ENCODE results near the gene EPS8. TPM values are rescaled to one million over a fixed set of nuclear protein-coding genes. Genes with fewer than 3 reads are reported as not detected.

Gene EPS8
- total RNA-seq, 2 donors from 2014 or later = 4.9 to 6.0 TPM

GRCh38 chr12:15712823-15713660 lies 76.1 kb downstream of the EPS8 start:
- Mint-ChIP-seq H3K36me3 (no peaks in the 10 kb centered on the region), H3K9me3 (no peaks in the 10 kb centered on the region), H3K27ac (no peak overlapping the region)
- DNase-seq (ENCODE audit: low spot score in 2 of 2) (no peak), ATAC-seq (no peak)

- ATAC-seq = no peak
- no peaks in the 10 kb centered on the region for H3K9me3 Mint-ChIP-seq
These were observed 77.0 kb downstream of the EPS8 start for GRCh38 chr12:15712160-15712559.

GRCh38 chr12:15710860-15711510 lies 78.2 kb downstream of the EPS8 start:
- no peaks in the 10 kb centered on the region for H3K9me3 Mint-ChIP-seq
- ATAC-seq (no peak), DNase-seq (ENCODE audit: low spot score in 2 of 2) (no peak)
- no peak overlapping the region for H3K27ac Mint-ChIP-seq
- H3K36me3 Mint-ChIP-seq = no peaks in the 10 kb centered on the region

More at GRCh38 chr12:15712160-15712559, 77.0 kb downstream of the EPS8 start:
- H3K36me3 Mint-ChIP-seq = no peaks in the 10 kb centered on the region
- no peak overlapping the region for H3K27ac Mint-ChIP-seq
- no peak for DNase-seq (ENCODE audit: low spot score in 2 of 2)

GRCh38 chr12:15709551-15709950 lies 79.6 kb downstream of the EPS8 start:
- Mint-ChIP-seq H3K36me3 (no peaks in the 10 kb centered on the region), H3K27ac (no peak overlapping the region), H3K9me3 (no peaks in the 10 kb centered on the region)
- ATAC-seq (no peak), DNase-seq (ENCODE audit: low spot score in 2 of 2) (no peak)

- Mint-ChIP-seq H3K27ac (no peak overlapping the region), H3K9me3 (no peaks in the 10 kb centered on the region), H3K36me3 (no peaks in the 10 kb centered on the region)
- ATAC-seq = peak in 1 of 2 donors; percentile 55
- no peak for DNase-seq (ENCODE audit: low spot score in 2 of 2)
These were observed 80.7 kb downstream of the EPS8 start for GRCh38 chr12:15708396-15709076.

- Mint-ChIP-seq H3K9me3 (no peaks in the 10 kb centered on the region), H3K27ac (no peak overlapping the region), H3K36me3 (no peaks in the 10 kb centered on the region)
- DNase-seq (ENCODE audit: low spot score in 2 of 2) (no peak), ATAC-seq (peak in 1 of 2 donors; percentile 24)
These were observed 81.5 kb downstream of the EPS8 start for GRCh38 chr12:15707516-15708199.

- ATAC-seq = no peak
- no peak for DNase-seq (ENCODE audit: low spot score in 2 of 2)
- no peaks in the 10 kb centered on the region for H3K9me3 Mint-ChIP-seq
- H3K27ac Mint-ChIP-seq = no peak overlapping the region
- H3K36me3 Mint-ChIP-seq = no peaks in the 10 kb centered on the region
These were observed 83.0 kb downstream of the EPS8 start for GRCh38 chr12:15706010-15706676.

GRCh38 chr12:15705606-15706005 lies 83.6 kb downstream of the EPS8 start:
- no peaks in the 10 kb centered on the region for H3K9me3 Mint-ChIP-seq
- no peak overlapping the region for H3K27ac Mint-ChIP-seq
- no peaks in the 10 kb centered on the region for H3K36me3 Mint-ChIP-seq
- DNase-seq (ENCODE audit: low spot score in 2 of 2) = no peak
- no peak for ATAC-seq

GRCh38 chr12:15702276-15702675 lies 86.9 kb downstream of the EPS8 start:
- Mint-ChIP-seq H3K27ac (no peak overlapping the region), H3K36me3 (peaks cover 0 to 6% of the 10 kb centered on the region in 2 donors), H3K9me3 (no peaks in the 10 kb centered on the region)
- no peak for ATAC-seq
- no peak for DNase-seq (ENCODE audit: low spot score in 2 of 2)

GRCh38 chr12:15701631-15702156 lies 87.5 kb downstream of the EPS8 start:
- Mint-ChIP-seq H3K36me3 (peaks cover 0 to 6% of the 10 kb centered on the region in 2 donors), H3K27ac (peak overlapping the region in 1 of 2 donors; percentile 84), H3K9me3 (no peaks in the 10 kb centered on the region)
- DNase-seq (ENCODE audit: low spot score in 2 of 2) (no peak), ATAC-seq (peak in 1 of 2 donors; percentile 51)

GRCh38 chr12:15701206-15701605 lies 88.0 kb downstream of the EPS8 start:
- H3K36me3 Mint-ChIP-seq = peaks cover 0 to 6% of the 10 kb centered on the region in 2 donors
- peak overlapping the region; percentile 70 to 84 for H3K27ac Mint-ChIP-seq
- peak in 1 of 2 donors; percentile 11 for DNase-seq (ENCODE audit: low spot score in 2 of 2)
- peak; percentile 85 to 90 for ATAC-seq
- H3K9me3 Mint-ChIP-seq = no peaks in the 10 kb centered on the region

GRCh38 chr12:15700595-15700994 lies 88.6 kb downstream of the EPS8 start:
- ATAC-seq = peak; percentile 76 to 82
- DNase-seq (ENCODE audit: low spot score in 2 of 2) = peak in 1 of 2 donors; percentile 17
- H3K27ac Mint-ChIP-seq = peak overlapping the region; percentile 70 to 97
- H3K36me3 Mint-ChIP-seq = peaks cover 0 to 6% of the 10 kb centered on the region in 2 donors
- H3K9me3 Mint-ChIP-seq = no peaks in the 10 kb centered on the region

GRCh38 chr12:15699886-15700285 lies 89.3 kb downstream of the EPS8 start:
- peak overlapping the region in 1 of 2 donors; percentile 70 for H3K27ac Mint-ChIP-seq
- no peaks in the 10 kb centered on the region for H3K9me3 Mint-ChIP-seq
- peaks cover 0 to 6% of the 10 kb centered on the region in 2 donors for H3K36me3 Mint-ChIP-seq
- DNase-seq (ENCODE audit: low spot score in 2 of 2) (no peak), ATAC-seq (no peak)

GRCh38 chr12:15698377-15698871 lies 90.8 kb downstream of the EPS8 start:
- Mint-ChIP-seq H3K27ac (no peak overlapping the region), H3K36me3 (peaks cover 0 to 6% of the 10 kb centered on the region in 2 donors), H3K9me3 (no peaks in the 10 kb centered on the region)
- DNase-seq (ENCODE audit: low spot score in 2 of 2) (no peak), ATAC-seq (no peak)

- H3K9me3 Mint-ChIP-seq = no peaks in the 10 kb centered on the region
- peak in 1 of 2 donors; percentile 39 for ATAC-seq
- DNase-seq (ENCODE audit: low spot score in 2 of 2) = no peak
- H3K36me3 Mint-ChIP-seq = peaks cover 0 to 6% of the 10 kb centered on the region in 2 donors
- H3K27ac Mint-ChIP-seq = no peak overlapping the region
These were observed 92.0 kb downstream of the EPS8 start for GRCh38 chr12:15697201-15697600.
